Neuronal stem cell (in vitro differentiated cells): Measurements from ENCODE around the gene DCP2.
A peak's percentile ranks its signal among the peaks of the same experiment; 100 is the strongest.
"Not testable (repeated sequence)": the region's sequence is repeated elsewhere in the genome, so short reads cannot be mapped to it uniquely, and the experiment has no call there.

Experiments used
- DNase-seq: peaks from one replicate; pipeline ENCODE4 v3.0.0-alpha.2; 2013; ENCODE audit warnings: low spot score
- H2AFZ ChIP-seq: one replicate; pipeline ENCODE4 v1.6.1; 2013; ENCODE audit warnings: mild to moderate bottlenecking, low read length, inconsistent platforms
- H2AK5ac ChIP-seq: 2 replicates; pipeline ENCODE4 v1.6.1; 2013; ENCODE audit warnings: low read depth, mild to moderate bottlenecking, inconsistent platforms, low read length, moderate library complexity, mixed read lengths
- H2BK120ac ChIP-seq: 2 replicates; pipeline ENCODE4 v1.6.1; 2013; ENCODE audit warnings: low read depth, mild to moderate bottlenecking, inconsistent platforms, low read length, moderate library complexity, mixed read lengths
- H2BK12ac ChIP-seq: one replicate; pipeline ENCODE4 v1.6.1; 2013; ENCODE audit warnings: low read length, inconsistent platforms
- H2BK15ac ChIP-seq: 2 replicates; pipeline ENCODE4 v1.6.1; 2013; ENCODE audit warnings: mild to moderate bottlenecking, low read length, inconsistent platforms, mixed read lengths
- H2BK5ac ChIP-seq: one replicate; pipeline ENCODE4 v1.6.1; 2013; ENCODE audit warnings: inconsistent platforms, mild to moderate bottlenecking, low read length, moderate library complexity
- H3K14ac ChIP-seq: one replicate; pipeline ENCODE4 v1.6.1; 2013; ENCODE audit warnings: low read length, inconsistent platforms
- H3K18ac ChIP-seq: 2 replicates; pipeline ENCODE4 v1.6.1; 2013; ENCODE audit warnings: low read length, inconsistent platforms
- H3K23ac ChIP-seq: 2 replicates; pipeline ENCODE4 v1.6.1; 2013; ENCODE audit warnings: low read depth, mild to moderate bottlenecking, mixed read lengths, low read length, inconsistent platforms; ENCODE audit not compliant: poor library complexity
- H3K27ac ChIP-seq: replicated peaks from 3 replicates; pipeline ENCODE4 v1.5.1; 2013; ENCODE audit warnings: low read length, inconsistent platforms
- H3K27me3 ChIP-seq, 3 experiments: 2 replicates each; pipeline ENCODE4 v1.6.1; 2013; ENCODE audit warnings: low read length in 3 of 3, mild to moderate bottlenecking in 2 of 3, inconsistent platforms in 1 of 3, low read depth in 1 of 3, mixed read lengths in 1 of 3, moderate library complexity in 1 of 3; ENCODE audit not compliant: control insufficient read depth in 3 of 3, insufficient read depth in 3 of 3
- H3K36me3 ChIP-seq, 2 donors: replicated peaks in 1 of 2; 2 replicates each; pipeline ENCODE4 v1.6.1; 2013; ENCODE audit warnings: low read length in 2 of 2; ENCODE audit not compliant: control insufficient read depth in 2 of 2, insufficient read depth in 2 of 2
- H3K4ac ChIP-seq: 2 replicates; pipeline ENCODE4 v1.6.1; 2013; ENCODE audit warnings: inconsistent platforms, mild to moderate bottlenecking, low read length, moderate library complexity
- H3K4me1 ChIP-seq, 2 donors: 1 replicate in 1 of 2; 2 replicates in 1 of 2; pipeline ENCODE4 v1.6.1; 2013; ENCODE audit warnings: low read length in 2 of 2, low read depth in 1 of 2; ENCODE audit not compliant: control insufficient read depth in 2 of 2, insufficient read depth in 1 of 2
- H3K4me2 ChIP-seq: one replicate; pipeline ENCODE4 v1.6.1; 2013; ENCODE audit warnings: mild to moderate bottlenecking, low read length, inconsistent platforms; ENCODE audit not compliant: insufficient read depth, poor library complexity, severe bottlenecking
- H3K4me3 ChIP-seq, 2 donors: 2 replicates each; pipeline ENCODE4 v1.5.1; 2013; ENCODE audit warnings: low read length in 2 of 2, mild to moderate bottlenecking in 2 of 2, inconsistent platforms in 1 of 2, moderate library complexity in 1 of 2
- H3K79me1 ChIP-seq: one replicate; pipeline ENCODE4 v1.6.1; 2013; ENCODE audit warnings: low read depth, mild to moderate bottlenecking, inconsistent platforms, low read length, moderate library complexity
- H3K9ac ChIP-seq: one replicate; pipeline ENCODE4 v1.6.1; 2013; ENCODE audit warnings: mild to moderate bottlenecking, low read depth, low read length, inconsistent platforms; ENCODE audit not compliant: poor library complexity
- H3K9me3 ChIP-seq, 2 donors: replicated peaks in 1 of 2; 2 replicates each; pipeline versions ENCODE3 to v1.6.1; 2013; ENCODE audit warnings: low read length in 2 of 2, mild to moderate bottlenecking in 2 of 2, inconsistent platforms in 1 of 2, low read depth in 1 of 2, mixed read lengths in 1 of 2, moderate library complexity in 1 of 2; ENCODE audit not compliant: control insufficient read depth in 2 of 2, insufficient read depth in 1 of 2
- H4K8ac ChIP-seq: one replicate; pipeline ENCODE4 v1.6.1; 2013; ENCODE audit warnings: low read depth, mild to moderate bottlenecking, inconsistent platforms, low read length, moderate library complexity
- H4K91ac ChIP-seq: one replicate; pipeline ENCODE4 v1.6.1; 2013; ENCODE audit warnings: low read length, low read depth, mild to moderate bottlenecking, inconsistent platforms; ENCODE audit not compliant: poor library complexity
- WGBS, 2 donors: extraction: QIAGEN DNeasy Blood & Tissue Kit; methylation state at CpG; one replicate each; pipeline ENCODE4 v1.1.7; 2013; ENCODE audit warnings: missing lambda C conversion rate in 2 of 2, mixed read lengths in 1 of 2; ENCODE audit not compliant: insufficient read length in 2 of 2, insufficient replicate concordance in 1 of 2; ENCODE audit errors: extremely low coverage in 2 of 2; 5-methylcytosine and 5-hydroxymethylcytosine counted together

DCP2 gene

DNA sequence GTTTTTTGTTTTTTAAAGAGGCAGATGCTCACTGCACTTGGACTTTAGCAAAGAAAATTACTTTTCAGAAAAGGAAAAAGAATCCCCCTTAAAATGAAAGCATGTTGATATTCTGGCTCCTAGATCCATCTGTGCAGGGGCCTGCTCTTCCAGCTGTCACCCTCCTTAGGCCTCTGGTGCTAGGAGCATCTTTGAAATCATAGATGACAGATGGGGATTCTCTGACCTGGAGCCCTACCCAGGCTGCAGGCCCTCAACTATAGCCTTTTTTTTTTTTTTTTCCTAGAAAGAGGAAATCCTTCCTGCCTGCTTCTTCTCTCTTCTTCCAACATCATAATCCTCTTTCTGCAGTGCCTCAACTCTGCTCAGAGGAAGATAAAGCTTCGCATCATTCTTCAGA, 16.3 kb upstream of the DCP2 start:
- Histone ChIP-seq H3K9ac (no peak overlapping the region), H3K4me3 (no peak overlapping the region), H2BK120ac (no peak overlapping the region), H3K14ac (no peak overlapping the region), H3K4me1 (peaks cover 0 to 6% of the 10 kb centered on the region in 2 donors), H3K27ac (no peak overlapping the region), H2BK5ac (no peak overlapping the region), H3K79me1 (no peaks in the 10 kb centered on the region), H3K4me2 (no peak overlapping the region), H2AFZ (peak overlapping the region; percentile 70), H3K4ac (no peak overlapping the region), H3K18ac (no peak overlapping the region), H3K23ac (no peak overlapping the region), H2BK12ac (no peak overlapping the region), H3K36me3 (no peaks in the 10 kb centered on the region), H2BK15ac (no peak overlapping the region), H3K27me3 (no peaks in the 10 kb centered on the region), H2AK5ac (no peak overlapping the region), H3K9me3 (no peaks in the 10 kb centered on the region), H4K8ac (no peak overlapping the region), H4K91ac (no peak overlapping the region)
- DNase-seq, result no peak
- no CpG with 5 or more reads among the region's 1 CpG for whole genome bisulfite sequencing, 2 donors

GRCh38 chr5:112960863-112961504, 15.6 kb upstream of the DCP2 start:
- H3K23ac ChIP-seq, result no peak overlapping the region
- no peak overlapping the region for H3K27ac ChIP-seq
- H3K9ac ChIP-seq, result no peak overlapping the region
- no peak overlapping the region for H4K91ac ChIP-seq
- no peak overlapping the region for H2BK12ac ChIP-seq
- no CpG with 5 or more reads among the region's 6 CpGs for WGBS, 2 donors
- H3K27me3 ChIP-seq, result no peaks in the 10 kb centered on the region
- no peak overlapping the region for H3K14ac ChIP-seq
- H2BK120ac ChIP-seq, result no peak overlapping the region
- no peaks in the 10 kb centered on the region for H3K9me3 ChIP-seq
- H4K8ac ChIP-seq, result no peak overlapping the region
- no peak overlapping the region for H2BK5ac ChIP-seq
- no peaks in the 10 kb centered on the region for H3K36me3 ChIP-seq
- no peak overlapping the region for H3K4me3 ChIP-seq
- H3K79me1 ChIP-seq, result no peaks in the 10 kb centered on the region
- H3K4me1 ChIP-seq, result peaks cover 0 to 6% of the 10 kb centered on the region in 2 donors
- H3K18ac ChIP-seq, result no peak overlapping the region
- H2BK15ac ChIP-seq, result no peak overlapping the region
- H2AFZ ChIP-seq, result peak overlapping the region; percentile 70
- H2AK5ac ChIP-seq, result no peak overlapping the region
- no peak overlapping the region for H3K4me2 ChIP-seq
- H3K4ac ChIP-seq, result no peak overlapping the region
- no peak for DNase-seq

- H2BK120ac ChIP-seq, H3K27me3 ChIP-seq, H4K8ac ChIP-seq, H3K9ac ChIP-seq, H4K91ac ChIP-seq, H3K23ac ChIP-seq, H3K79me1 ChIP-seq, H2AK5ac ChIP-seq, H3K18ac ChIP-seq, H2BK12ac ChIP-seq, H3K36me3 ChIP-seq, H3K4me2 ChIP-seq, DNase-seq, H3K14ac ChIP-seq, H2BK5ac ChIP-seq, H3K9me3 ChIP-seq, H2AFZ ChIP-seq, H3K27ac ChIP-seq, H3K4me1 ChIP-seq, H3K4me3 ChIP-seq, H2BK15ac ChIP-seq, H3K4ac ChIP-seq: not testable (repeated sequence)
- WGBS, 2 donors, result no CpG with 5 or more reads among the region's 3 CpGs
These were observed 13.2 kb upstream of the DCP2 start for GRCh38 chr5:112963374-112963733.

DNA sequence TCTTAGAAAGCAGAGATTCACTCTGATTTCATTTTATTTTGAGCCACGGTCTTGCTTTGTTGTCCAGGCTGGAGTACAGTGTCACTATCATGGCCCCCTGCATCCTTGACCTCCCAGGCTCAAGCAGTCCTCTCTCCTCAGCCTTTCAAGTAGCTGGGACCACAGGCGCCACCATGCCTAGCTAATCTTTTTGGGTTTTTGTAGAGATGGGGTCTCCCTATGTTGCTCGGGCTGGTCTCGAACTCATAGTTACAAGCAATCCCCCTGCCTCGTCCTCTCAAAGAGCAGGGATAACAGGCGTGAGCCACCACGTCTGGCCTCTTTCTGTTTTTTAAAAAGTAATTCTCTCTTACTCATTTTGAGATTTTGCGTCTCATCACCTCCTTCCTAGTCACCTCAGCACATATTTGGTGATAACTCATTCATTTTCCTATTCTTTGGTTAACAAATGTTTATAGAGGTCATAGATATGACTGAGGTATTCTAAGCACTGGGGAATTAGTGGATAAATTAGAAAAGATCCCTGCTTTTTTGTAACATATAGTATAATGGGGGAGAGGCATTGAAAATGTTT, 10.8 kb upstream of the DCP2 start:
- DNase-seq, result no peak
- no CpG with 5 or more reads among the region's 8 CpGs for WGBS, 2 donors

More for the DNA sequence above, 10.8 kb upstream of the DCP2 start:
- Histone ChIP-seq H3K4me2 (no peak overlapping the region), H4K91ac (no peak overlapping the region), H3K4ac (no peak overlapping the region), H3K36me3 (no peaks in the 10 kb centered on the region), H3K14ac (no peak overlapping the region), H2BK12ac (no peak overlapping the region), H3K9ac (no peak overlapping the region), H2AK5ac (no peak overlapping the region), H3K27ac (no peak overlapping the region), H4K8ac (no peak overlapping the region), H2BK15ac (no peak overlapping the region), H3K27me3 (no peaks in the 10 kb centered on the region), H2BK120ac (no peak overlapping the region), H3K4me3 (no peak overlapping the region), H3K4me1 (peaks cover 7 to 9% of the 10 kb centered on the region in 2 donors), H2AFZ (no peak overlapping the region), H3K18ac (no peak overlapping the region), H3K79me1 (no peaks in the 10 kb centered on the region), H3K9me3 (no peaks in the 10 kb centered on the region), H3K23ac (no peak overlapping the region), H2BK5ac (no peak overlapping the region)
